MM.1S (cell line): ENCODE results near the gene ZNF385A.

Experiments used
- DNase-seq: peaks from one replicate; pipeline ENCODE4 v3.0.0-alpha.2; 2015
- H2AFZ ChIP-seq: fragments of 300-600 bp; sonication (generic); 2 replicates; pipeline ENCODE4 v1.6.0; 2016; ENCODE audit warnings: antibody characterized with exemption, low read length
- H3F3A ChIP-seq: fragments of 300-600 bp; sonication (generic); 2 replicates; pipeline ENCODE4 v1.6.1; 2016; ENCODE audit warnings: mild to moderate bottlenecking, antibody characterized with exemption, low read length, moderate library complexity, mixed read lengths; ENCODE audit not compliant: insufficient read depth
- H3K27ac ChIP-seq: fragments of 300-600 bp; sonication (generic); 2 replicates; pipeline ENCODE4 v1.5.1; 2016; ENCODE audit warnings: mild to moderate bottlenecking, low read length
- H3K27me3 ChIP-seq: fragments of 300-600 bp; sonication (generic); replicated peaks from 2 replicates; pipeline ENCODE4 v1.6.0; 2016; ENCODE audit warnings: low read length; ENCODE audit not compliant: insufficient read depth
- H3K36me3 ChIP-seq: fragments of 300-600 bp; sonication (generic); replicated peaks from 2 replicates; pipeline ENCODE4 v1.6.1; 2016; ENCODE audit warnings: mild to moderate bottlenecking, low read length, mixed read lengths; ENCODE audit not compliant: insufficient read depth
- H3K4me1 ChIP-seq: fragments of 300-600 bp; sonication (generic); 2 replicates; pipeline ENCODE4 v1.6.1; 2016; ENCODE audit warnings: low read length, mixed read lengths
- H3K4me2 ChIP-seq: fragments of 300-600 bp; sonication (generic); 2 replicates; pipeline ENCODE4 v1.6.0; 2016; ENCODE audit warnings: low read depth, low read length
- H3K4me3 ChIP-seq: fragments of 300-600 bp; sonication (generic); 2 replicates; pipeline ENCODE4 v1.5.1; 2016; ENCODE audit warnings: low read length, mixed read lengths
- H3K79me2 ChIP-seq: fragments of 300-600 bp; sonication (generic); 2 replicates; pipeline ENCODE4 v1.6.1; 2016; ENCODE audit warnings: mixed run types, low read length, mixed read lengths
- H3K9ac ChIP-seq: fragments of 300-600 bp; sonication (generic); 2 replicates; pipeline ENCODE4 v1.6.1; 2016; ENCODE audit warnings: low read length, mixed read lengths
- H3K9me2 ChIP-seq: fragments of 300-600 bp; sonication (generic); replicated peaks from 2 replicates; pipeline ENCODE4 v1.6.1; 2016; ENCODE audit warnings: mild to moderate bottlenecking, low read length, mixed read lengths; ENCODE audit not compliant: insufficient read depth
- H3K9me3 ChIP-seq: fragments of 300-600 bp; sonication (generic); replicated peaks from 2 replicates; pipeline ENCODE4 v1.6.1; 2016; ENCODE audit warnings: mild to moderate bottlenecking, low read length, mixed read lengths; ENCODE audit not compliant: insufficient read depth
- H4K20me1 ChIP-seq: fragments of 300-600 bp; sonication (generic); 2 replicates; pipeline ENCODE4 v1.6.1; 2016; ENCODE audit warnings: mild to moderate bottlenecking, low read length, moderate library complexity, mixed read lengths; ENCODE audit not compliant: insufficient read depth
- CTCF ChIP-seq: fragments of 300-600 bp; sonication (generic); IDR thresholded peaks from 2 replicates; pipeline ENCODE4 v1.5.1; 2016; ENCODE audit warnings: antibody characterized with exemption, low read length, mixed read lengths
- EZH2 ChIP-seq: fragments of 300-600 bp; sonication (generic); optimal IDR thresholded peaks from 2 replicates; pipeline ENCODE3; 2017; ENCODE audit warnings: low read depth, mild to moderate bottlenecking, antibody characterized with exemption, low read length, mixed read lengths
- EZH2phosphoT487 ChIP-seq: fragments of 300-600 bp; sonication (generic); IDR thresholded peaks from 2 replicates; pipeline ENCODE4 v1.6.1; 2018; ENCODE audit warnings: antibody characterized with exemption, low read length

ZNF385A gene

DNA sequence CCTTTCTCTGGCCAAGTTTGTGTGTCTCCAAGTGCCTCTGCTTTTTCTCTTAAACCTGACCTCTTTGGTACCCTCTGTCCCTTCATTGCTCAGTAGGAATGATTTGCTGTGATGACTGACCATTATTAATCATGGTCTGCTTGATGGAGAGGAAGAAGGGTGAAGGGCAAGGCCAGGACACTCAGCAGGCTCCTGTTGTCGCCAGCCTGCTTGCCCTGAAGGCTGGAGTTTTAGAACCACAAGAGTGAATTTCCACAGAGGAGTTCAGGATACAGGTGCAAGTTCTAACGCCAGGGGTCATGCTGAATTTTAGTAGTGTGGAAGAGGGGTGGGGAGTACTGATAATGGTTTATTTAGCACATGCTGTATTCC, 37.3 kb upstream of the ZNF385A start:
- no peaks in the 10 kb centered on the region for H4K20me1 ChIP-seq
- no peaks in the 10 kb centered on the region for H3F3A ChIP-seq
- no peaks in the 10 kb centered on the region for H3K9me3 ChIP-seq
- H2AFZ ChIP-seq: no peak overlapping the region
- H3K4me3 ChIP-seq: no peak overlapping the region
- no peaks in the 10 kb centered on the region for H3K36me3 ChIP-seq
- H3K9ac ChIP-seq: no peak overlapping the region
- H3K4me1 ChIP-seq: no peaks in the 10 kb centered on the region
- no peaks in the 10 kb centered on the region for H3K9me2 ChIP-seq
- no peak for DNase-seq
- H3K27ac ChIP-seq: no peak overlapping the region
- TF ChIP-seq CTCF (no peak), EZH2phosphoT487 (no peak), EZH2 (no peak)
- H3K79me2 ChIP-seq: no peaks in the 10 kb centered on the region
- peaks cover 57% of the 10 kb centered on the region for H3K27me3 ChIP-seq
- no peak overlapping the region for H3K4me2 ChIP-seq

DNA sequence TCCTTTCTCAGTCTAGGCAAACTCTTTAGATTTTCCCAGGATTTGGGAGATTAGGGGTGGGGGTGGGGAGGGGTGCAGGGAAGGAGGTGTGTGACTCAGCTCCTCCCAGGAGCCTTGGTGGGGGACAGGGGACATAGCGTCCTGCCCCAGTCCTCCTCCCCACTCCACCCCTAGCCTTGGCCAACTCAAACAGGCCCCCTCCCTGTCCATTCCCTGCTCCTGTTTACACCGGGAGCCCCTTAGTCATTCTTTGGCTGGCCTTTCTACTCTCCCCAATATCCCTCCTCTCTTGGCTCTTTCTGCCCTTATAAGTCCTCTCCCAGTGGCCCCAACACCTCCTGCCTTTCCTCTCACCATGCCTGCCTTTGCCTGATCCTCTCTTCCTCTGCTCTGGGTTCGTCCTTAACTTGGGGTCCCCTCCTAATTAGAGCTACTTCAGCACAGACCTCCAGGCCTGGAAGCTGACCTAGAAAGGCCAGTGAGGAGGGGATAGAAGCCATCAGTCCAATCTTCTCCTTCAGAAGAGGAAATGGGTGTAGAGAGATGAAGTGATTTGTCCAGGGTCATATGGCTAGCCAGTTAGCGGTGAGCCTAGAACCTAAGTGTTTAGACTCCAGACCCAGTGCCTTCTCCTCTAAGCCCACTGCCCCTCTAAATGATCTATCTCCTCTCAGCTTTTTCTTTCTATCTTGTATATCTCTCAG, 36.8 kb upstream of the ZNF385A start:
- Histone ChIP-seq H3K4me3 (no peak overlapping the region), H3K9me2 (no peaks in the 10 kb centered on the region), H2AFZ (no peak overlapping the region), H3K27ac (no peak overlapping the region), H3K36me3 (no peaks in the 10 kb centered on the region), H3K27me3 (peaks cover 55% of the 10 kb centered on the region), H3K79me2 (no peaks in the 10 kb centered on the region), H4K20me1 (no peaks in the 10 kb centered on the region), H3K4me2 (no peak overlapping the region), H3F3A (no peaks in the 10 kb centered on the region), H3K9ac (no peak overlapping the region), H3K4me1 (no peaks in the 10 kb centered on the region), H3K9me3 (no peaks in the 10 kb centered on the region)
- TF ChIP-seq EZH2: no peak
- no peak for DNase-seq

DNA sequence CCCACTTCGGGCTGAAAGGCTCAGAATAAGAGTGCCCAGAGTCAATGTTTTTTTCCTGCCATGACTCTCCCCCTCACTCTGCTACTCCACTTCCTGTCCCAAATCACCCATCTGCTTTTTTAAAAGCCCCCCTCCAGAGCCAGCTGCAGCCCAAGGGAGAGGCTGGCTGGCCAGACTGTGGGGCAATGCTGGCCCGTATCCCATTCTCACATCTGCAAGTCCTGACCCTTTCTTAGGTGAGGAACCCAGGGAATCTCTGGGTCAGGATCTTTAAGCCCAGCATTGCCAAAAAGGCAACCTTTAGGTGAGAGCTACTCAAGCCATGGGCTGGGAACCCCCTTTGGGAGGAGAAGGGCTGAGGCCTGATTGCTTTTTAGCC, 36.2 kb upstream of the ZNF385A start:
- no peak for DNase-seq
- Histone ChIP-seq H3K9ac (no peak overlapping the region), H2AFZ (no peak overlapping the region), H3K36me3 (no peaks in the 10 kb centered on the region), H3K79me2 (no peaks in the 10 kb centered on the region), H3K4me1 (no peaks in the 10 kb centered on the region), H3K9me2 (no peaks in the 10 kb centered on the region), H3K27me3 (peaks cover 49% of the 10 kb centered on the region), H3K4me3 (no peak overlapping the region), H3K27ac (no peak overlapping the region), H3K9me3 (no peaks in the 10 kb centered on the region), H3F3A (no peaks in the 10 kb centered on the region), H4K20me1 (no peaks in the 10 kb centered on the region), H3K4me2 (no peak overlapping the region)
- TF ChIP-seq EZH2: no peak
- no peak for TF ChIP-seq EZH2phosphoT487
- TF ChIP-seq CTCF: no peak
